ACC112 (cell line): ENCODE measurements around the gene NUP107.

Experiments
- H2AFZ ChIP-seq: fragments of 200-600 bp; sonication (generic); one replicate; pipeline ENCODE4 v1.6.0; 2017; ENCODE audit warnings: antibody characterized with exemption, low read length; ENCODE audit not compliant: unreplicated experiment
- H3K27ac ChIP-seq: fragments of 200-600 bp; sonication (generic); 2 replicates; pipeline ENCODE4 v1.5.1; 2014; ENCODE audit warnings: low read depth, mild to moderate bottlenecking, antibody characterized with exemption, low read length, moderate library complexity
- H3K27me3 ChIP-seq: fragments of 200-600 bp; sonication (generic); 2 replicates; pipeline ENCODE4 v1.6.1; 2014; ENCODE audit warnings: mild to moderate bottlenecking, antibody characterized with exemption, low read length, moderate library complexity, mixed read lengths; ENCODE audit not compliant: insufficient read depth
- H3K36me3 ChIP-seq: fragments of 200-600 bp; sonication (generic); 2 replicates; pipeline ENCODE4 v1.6.1; 2016; ENCODE audit warnings: mild to moderate bottlenecking, antibody characterized with exemption, low read length, moderate library complexity, mixed read lengths; ENCODE audit not compliant: insufficient read depth
- H3K4me1 ChIP-seq: fragments of 200-600 bp; sonication (generic); one replicate; pipeline ENCODE4 v1.6.1; 2016; ENCODE audit warnings: low read length, mixed read lengths; ENCODE audit not compliant: insufficient read depth, unreplicated experiment, control insufficient read depth
- H3K4me3 ChIP-seq: fragments of 200-600 bp; sonication (generic); 2 replicates; pipeline ENCODE4 v1.5.1; 2014; ENCODE audit warnings: mild to moderate bottlenecking, low read depth, low read length
- H3K79me2 ChIP-seq: fragments of 200-600 bp; sonication (generic); one replicate; pipeline ENCODE4 v1.6.0; 2016; ENCODE audit warnings: low read length; ENCODE audit not compliant: control insufficient read depth, unreplicated experiment, insufficient read depth

Gene NUP107

DNA sequence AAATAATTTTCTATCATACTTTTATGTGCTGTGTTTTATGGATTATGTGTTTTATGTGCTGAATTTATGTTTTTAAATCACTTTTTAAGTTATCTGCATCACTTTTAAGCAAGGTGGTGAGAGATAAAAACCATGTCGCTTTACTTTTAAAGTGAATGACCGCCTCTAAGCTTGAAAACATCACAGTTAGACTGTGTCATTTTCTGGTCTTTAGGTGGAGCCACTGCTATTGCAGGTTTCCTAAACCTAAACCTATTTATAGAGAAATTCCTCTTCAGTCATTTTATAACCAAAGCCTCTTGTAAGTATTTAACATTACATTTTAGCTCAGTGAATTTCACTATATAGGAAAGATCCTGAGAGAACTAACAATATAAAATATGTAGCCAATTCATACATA is 100.2 kb downstream of the NUP107 start:
- no peak overlapping the region for H2AFZ ChIP-seq
- H3K4me1 ChIP-seq: peaks cover 43% of the 10 kb centered on the region
- no peak overlapping the region for H3K4me3 ChIP-seq
- no peaks in the 10 kb centered on the region for H3K27me3 ChIP-seq
- no peaks in the 10 kb centered on the region for H3K79me2 ChIP-seq
- H3K36me3 ChIP-seq: no peaks in the 10 kb centered on the region
- H3K27ac ChIP-seq: peak overlapping the region; percentile 98

DNA sequence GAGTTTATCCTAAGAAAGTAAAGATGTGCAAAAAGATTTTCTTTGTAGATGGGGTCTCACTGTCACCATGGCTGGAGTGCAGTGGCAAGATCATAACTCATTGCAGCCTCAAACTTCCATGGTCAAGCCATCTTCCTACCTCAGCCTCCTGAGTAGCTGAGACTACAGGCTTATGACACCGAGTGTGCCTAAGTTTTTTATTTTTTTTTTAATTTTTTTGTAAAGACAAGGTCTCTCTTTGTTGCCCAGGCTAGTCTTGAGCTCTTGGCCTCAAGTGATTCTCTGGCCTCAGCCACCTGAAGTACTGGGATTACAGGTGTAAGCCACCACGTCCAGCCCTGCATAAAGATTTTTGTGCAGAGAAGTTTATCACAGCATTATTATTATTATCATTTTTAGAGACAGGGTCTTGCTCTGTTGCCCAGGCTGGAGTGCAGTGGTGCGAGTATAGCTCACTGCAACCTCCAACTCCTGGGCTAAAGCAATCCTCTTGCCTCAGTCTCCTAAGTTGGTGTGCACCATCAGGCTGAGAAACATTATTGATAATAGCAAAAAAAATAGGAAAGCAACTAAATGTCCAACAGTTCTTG is 101.9 kb downstream of the NUP107 start:
- Histone ChIP-seq H3K36me3 (no peaks in the 10 kb centered on the region), H3K27ac (peak overlapping the region; percentile 98), H3K79me2 (no peaks in the 10 kb centered on the region), H3K27me3 (no peaks in the 10 kb centered on the region), H3K4me1 (peaks cover 43% of the 10 kb centered on the region), H2AFZ (no peak overlapping the region), H3K4me3 (no peak overlapping the region)

- Histone ChIP-seq H3K4me1 (peaks cover 43% of the 10 kb centered on the region), H3K79me2 (no peaks in the 10 kb centered on the region), H2AFZ (no peak overlapping the region), H3K36me3 (no peaks in the 10 kb centered on the region), H3K4me3 (no peak overlapping the region), H3K27me3 (no peaks in the 10 kb centered on the region), H3K27ac (no peak overlapping the region)
Measured at GRCh38 chr12:68789144-68789878, 102.5 kb downstream of the NUP107 start.

GRCh38 chr12:68790081-68790951 is 103.5 kb downstream of the NUP107 start:
- peaks cover 44% of the 10 kb centered on the region for H3K4me1 ChIP-seq
- no peak overlapping the region for H2AFZ ChIP-seq
- H3K79me2 ChIP-seq: no peaks in the 10 kb centered on the region
- H3K4me3 ChIP-seq: no peak overlapping the region
- H3K27me3 ChIP-seq: no peaks in the 10 kb centered on the region
- H3K27ac ChIP-seq: no peak overlapping the region
- H3K36me3 ChIP-seq: no peaks in the 10 kb centered on the region

DNA sequence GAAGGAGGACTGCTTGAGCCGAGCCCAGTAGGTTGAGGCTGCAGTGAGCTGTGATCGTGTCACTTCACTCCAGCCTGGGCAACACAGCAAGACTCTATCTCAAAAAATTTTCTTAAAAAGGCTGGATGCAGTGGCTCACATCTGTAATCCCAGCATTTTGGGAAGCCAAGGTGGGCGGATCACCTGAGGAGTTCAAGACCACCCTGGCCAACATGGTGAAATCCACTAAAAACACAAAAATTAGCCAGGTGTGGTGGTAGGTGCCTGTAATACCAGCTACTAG is 104.1 kb downstream of the NUP107 start:
- Histone ChIP-seq H3K4me3 (no peak overlapping the region), H3K4me1 (peaks cover 38% of the 10 kb centered on the region), H3K79me2 (no peaks in the 10 kb centered on the region), H3K27me3 (no peaks in the 10 kb centered on the region), H3K27ac (no peak overlapping the region), H3K36me3 (no peaks in the 10 kb centered on the region), H2AFZ (no peak overlapping the region)

DNA sequence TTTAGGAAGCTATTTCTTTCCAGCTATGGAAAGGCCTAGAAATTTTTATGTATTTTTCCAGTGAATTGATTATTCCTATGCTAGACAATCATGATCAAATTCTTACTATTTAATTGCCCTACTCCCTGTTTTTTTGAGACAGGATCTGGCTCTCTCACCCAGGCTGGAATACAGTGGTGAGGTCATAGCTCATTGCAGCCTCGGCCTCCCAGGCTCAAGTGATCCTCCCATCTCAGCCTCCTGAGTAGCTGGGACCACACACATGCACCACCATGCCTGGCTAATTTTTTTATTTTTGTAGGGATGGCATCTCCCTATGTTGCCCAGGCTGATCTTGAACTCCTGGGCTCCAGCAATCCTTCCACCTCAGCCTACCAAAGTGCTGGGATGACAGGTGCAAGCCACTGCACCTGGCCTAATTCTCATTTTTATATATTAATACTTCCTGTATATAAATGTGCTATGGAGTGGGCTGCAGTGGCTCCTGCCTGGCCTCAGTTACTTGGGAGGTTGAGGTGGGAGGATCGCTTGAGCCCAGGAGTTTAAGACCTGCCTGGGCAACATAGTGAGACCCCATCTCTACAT is 105.2 kb downstream of the NUP107 start:
- H3K27ac ChIP-seq: no peak overlapping the region
- no peaks in the 10 kb centered on the region for H3K36me3 ChIP-seq
- no peak overlapping the region for H3K4me3 ChIP-seq
- H2AFZ ChIP-seq: no peak overlapping the region
- H3K79me2 ChIP-seq: no peaks in the 10 kb centered on the region
- H3K27me3 ChIP-seq: no peaks in the 10 kb centered on the region
- peaks cover 30% of the 10 kb centered on the region for H3K4me1 ChIP-seq

DNA sequence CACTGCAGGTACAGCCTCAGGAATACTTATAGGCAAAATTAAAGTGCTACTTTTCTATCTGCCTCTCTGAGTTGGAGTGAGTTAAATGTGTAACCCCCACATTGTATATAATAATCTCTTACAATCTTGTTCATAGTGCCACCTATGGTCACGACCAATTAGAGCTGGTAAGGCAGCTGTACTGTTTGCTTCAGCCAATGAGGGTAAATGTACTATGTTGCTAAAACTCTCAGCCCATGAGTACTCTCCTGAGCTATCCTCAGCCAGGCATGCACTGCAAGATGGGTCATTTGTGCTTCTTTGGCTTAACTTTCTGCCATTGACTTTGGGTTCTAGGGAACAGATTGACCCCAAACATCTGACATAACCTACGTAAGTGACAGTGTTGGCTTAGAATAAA is 106.2 kb downstream of the NUP107 start:
- no peak overlapping the region for H2AFZ ChIP-seq
- no peaks in the 10 kb centered on the region for H3K79me2 ChIP-seq
- peaks cover 24% of the 10 kb centered on the region for H3K4me1 ChIP-seq
- H3K4me3 ChIP-seq: no peak overlapping the region
- H3K27ac ChIP-seq: no peak overlapping the region
- no peaks in the 10 kb centered on the region for H3K27me3 ChIP-seq
- no peaks in the 10 kb centered on the region for H3K36me3 ChIP-seq

- H3K4me1 ChIP-seq: peaks cover 19% of the 10 kb centered on the region
- H3K27ac ChIP-seq: no peak overlapping the region
- H3K36me3 ChIP-seq: no peaks in the 10 kb centered on the region
- H3K27me3 ChIP-seq: no peaks in the 10 kb centered on the region
- no peak overlapping the region for H3K4me3 ChIP-seq
- H3K79me2 ChIP-seq: no peaks in the 10 kb centered on the region
- no peak overlapping the region for H2AFZ ChIP-seq
Measured at GRCh38 chr12:68793436-68793835, 106.7 kb downstream of the NUP107 start.

GRCh38 chr12:68793975-68794652 is 107.3 kb downstream of the NUP107 start:
- no peak overlapping the region for H2AFZ ChIP-seq

GRCh38 chr12:68794653-68795251 is 108.0 kb downstream of the NUP107 start:
- no peak overlapping the region for H2AFZ ChIP-seq
- no peaks in the 10 kb centered on the region for H3K79me2 ChIP-seq
- H3K36me3 ChIP-seq: no peaks in the 10 kb centered on the region
- H3K4me1 ChIP-seq: peaks cover 10% of the 10 kb centered on the region
- H3K4me3 ChIP-seq: no peak overlapping the region
- H3K27ac ChIP-seq: peak overlapping the region; percentile 29
- no peaks in the 10 kb centered on the region for H3K27me3 ChIP-seq

More at GRCh38 chr12:68793975-68794652, 107.3 kb downstream of the NUP107 start:
- Histone ChIP-seq H3K79me2 (no peaks in the 10 kb centered on the region), H3K36me3 (no peaks in the 10 kb centered on the region), H3K27me3 (no peaks in the 10 kb centered on the region), H3K4me3 (no peak overlapping the region), H3K4me1 (peaks cover 13% of the 10 kb centered on the region), H3K27ac (no peak overlapping the region)
